WTC11 (cell line): ENCODE results near the gene LENEP.

Experiments
- ATF1 ChIP-seq: sonication (generic); formaldehyde crosslinking; IDR thresholded peaks from 2 replicates; pipeline ENCODE4 v1.8.1; 2023; ENCODE audit warnings: mild to moderate bottlenecking, moderate library complexity, missing genetic modification reagents
- CBFB ChIP-seq: sonication (generic); formaldehyde crosslinking; IDR thresholded peaks from 2 replicates; pipeline ENCODE4 v1.8.1; 2022; ENCODE audit warnings: mild to moderate bottlenecking, low read depth, missing genetic modification reagents
- CTCF ChIP-seq: fragments of 200-600 bp; IDR thresholded peaks from 2 replicates; pipeline ENCODE4 v1.8.0; 2022; ENCODE audit warnings: antibody characterized with exemption
- ESRRA ChIP-seq: sonication (generic); formaldehyde crosslinking; IDR thresholded peaks from 2 replicates; pipeline ENCODE4 v1.8.1; 2022; ENCODE audit warnings: mild to moderate bottlenecking, missing genetic modification reagents, borderline replicate concordance
- JUN ChIP-seq: sonication (generic); formaldehyde crosslinking; IDR thresholded peaks from 2 replicates; pipeline ENCODE4 v1.8.0; 2023; ENCODE audit warnings: mild to moderate bottlenecking, missing genetic modification reagents
- KAT7 ChIP-seq: sonication (generic); formaldehyde crosslinking; IDR thresholded peaks from 2 replicates; pipeline ENCODE4 v1.8.1; 2023; ENCODE audit warnings: missing genetic modification reagents, mild to moderate bottlenecking, borderline replicate concordance
- TCF7 ChIP-seq: sonication (generic); formaldehyde crosslinking; IDR thresholded peaks from 2 replicates; pipeline ENCODE4 v1.8.0; 2022; ENCODE audit warnings: mild to moderate bottlenecking, low read depth, missing genetic modification reagents, moderate library complexity
- TEAD1 ChIP-seq: sonication (generic); formaldehyde crosslinking; IDR thresholded peaks from 2 replicates; pipeline ENCODE4 v1.8.0; 2022; ENCODE audit warnings: mild to moderate bottlenecking, missing genetic modification reagents
- ZNF416 ChIP-seq: fragments of 250-450 bp; sonication (Bioruptor Pico); IDR thresholded peaks from 2 replicates; pipeline ENCODE4 v1.9.0; 2021; ENCODE audit warnings: mild to moderate bottlenecking, inconsistent platforms
- TF ChIP-seq, protein P1 (sequence below): fragments of 250-450 bp; sonication (Bioruptor Pico); conservative IDR thresholded peaks from 2 replicates; pipeline ENCODE4 v1.9.0; 2021; ENCODE audit warnings: mild to moderate bottlenecking
- TF ChIP-seq, protein P2 (sequence below): sonication (generic); formaldehyde crosslinking; IDR thresholded peaks from 2 replicates; pipeline ENCODE4 v1.8.1; 2022; ENCODE audit warnings: low read depth, mild to moderate bottlenecking, moderate library complexity, missing genetic modification reagents, borderline replicate concordance

GRCh38 chr1:154970631-154971340 lies 22.6 kb upstream of the LENEP start, which contains the start of gene SHC1:
- TF ChIP-seq JUN (CRISPR knock-in tag), result no peak
- no peak for TF ChIP-seq CTCF
- TF ChIP-seq ESRRA, result no peak
- no peak for TF ChIP-seq KAT7 (CRISPR knock-in tag)
- no peak for TF ChIP-seq ZNF416 (CRISPR knock-in tag)
- TF ChIP-seq ATF1 (CRISPR knock-in tag), result no peak
- peak; percentile 56; the same call in 1 of the 2 replicates for TF ChIP-seq TEAD1 (CRISPR knock-in tag)
- TF ChIP-seq, protein P1, sequence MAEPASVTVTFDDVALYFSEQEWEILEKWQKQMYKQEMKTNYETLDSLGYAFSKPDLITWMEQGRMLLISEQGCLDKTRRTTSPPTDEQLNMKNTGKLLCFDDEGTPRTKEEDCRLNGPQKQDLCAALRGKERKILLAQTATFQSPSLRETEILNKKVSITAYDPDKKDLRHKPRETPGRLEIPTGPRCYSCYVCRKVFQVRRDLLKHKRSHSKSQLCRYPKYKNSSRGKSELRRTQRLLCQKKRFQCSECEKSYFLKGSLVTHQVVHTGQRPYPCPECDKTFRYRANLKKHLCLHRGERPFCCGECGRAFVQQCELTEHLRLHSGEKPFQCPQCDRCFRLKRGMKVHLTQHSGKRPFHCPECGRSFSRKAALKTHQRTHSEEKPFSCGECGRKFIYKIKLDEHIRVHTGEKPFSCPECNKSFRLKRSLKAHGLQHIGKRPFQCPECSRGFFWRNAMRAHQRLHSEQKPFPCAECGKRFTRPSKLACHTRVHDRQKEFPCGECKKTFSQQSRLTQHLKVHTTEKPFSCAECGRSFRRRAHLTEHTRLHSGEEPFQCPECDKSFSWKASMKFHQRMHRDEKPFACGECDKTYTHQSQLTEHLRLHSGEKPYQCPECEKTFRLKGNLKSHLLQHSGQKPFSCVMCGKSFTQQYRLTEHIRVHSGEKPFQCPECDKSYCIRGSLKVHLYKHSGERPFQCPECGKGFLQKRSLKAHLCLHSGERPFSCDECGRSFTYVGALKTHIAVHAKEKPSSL (CRISPR knock-in tag), result no peak
- TF ChIP-seq CBFB (CRISPR knock-in tag), result no peak
- TF ChIP-seq, protein P2, sequence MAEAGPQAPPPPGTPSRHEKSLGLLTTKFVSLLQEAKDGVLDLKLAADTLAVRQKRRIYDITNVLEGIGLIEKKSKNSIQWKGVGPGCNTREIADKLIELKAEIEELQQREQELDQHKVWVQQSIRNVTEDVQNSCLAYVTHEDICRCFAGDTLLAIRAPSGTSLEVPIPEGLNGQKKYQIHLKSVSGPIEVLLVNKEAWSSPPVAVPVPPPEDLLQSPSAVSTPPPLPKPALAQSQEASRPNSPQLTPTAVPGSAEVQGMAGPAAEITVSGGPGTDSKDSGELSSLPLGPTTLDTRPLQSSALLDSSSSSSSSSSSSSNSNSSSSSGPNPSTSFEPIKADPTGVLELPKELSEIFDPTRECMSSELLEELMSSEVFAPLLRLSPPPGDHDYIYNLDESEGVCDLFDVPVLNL (CRISPR knock-in tag), result no peak
- TF ChIP-seq TCF7, result no peak
